Mammary epithelial cell (primary cell): ENCODE data around the gene SULT2B1.

Experiments used
- EZH2 ChIP-seq: IDR thresholded peaks from 2 replicates; pipeline ENCODE4 v1.6.1; 2012; ENCODE audit warnings: low read length, inconsistent platforms, borderline replicate concordance
- TF ChIP-seq, protein P1 (sequence below), 2 donors: IDR thresholded peaks in 1 of 2; conservative IDR thresholded peaks in 1 of 2; 2 replicates each; pipeline ENCODE4 v1.5.1; 2011 to 2012; ENCODE audit warnings: inconsistent platforms in 2 of 2, low read length in 2 of 2, mild to moderate bottlenecking in 2 of 2, control low read depth in 1 of 2, low read depth in 1 of 2; ENCODE audit not compliant: insufficient read depth in 1 of 2; ENCODE audit errors: extremely low read depth in 1 of 2

GRCh38 chr19:48624067-48624594 lies 72.2 kb downstream of the SULT2B1 start:
- no peak for TF ChIP-seq EZH2
- TF ChIP-seq, protein P1, sequence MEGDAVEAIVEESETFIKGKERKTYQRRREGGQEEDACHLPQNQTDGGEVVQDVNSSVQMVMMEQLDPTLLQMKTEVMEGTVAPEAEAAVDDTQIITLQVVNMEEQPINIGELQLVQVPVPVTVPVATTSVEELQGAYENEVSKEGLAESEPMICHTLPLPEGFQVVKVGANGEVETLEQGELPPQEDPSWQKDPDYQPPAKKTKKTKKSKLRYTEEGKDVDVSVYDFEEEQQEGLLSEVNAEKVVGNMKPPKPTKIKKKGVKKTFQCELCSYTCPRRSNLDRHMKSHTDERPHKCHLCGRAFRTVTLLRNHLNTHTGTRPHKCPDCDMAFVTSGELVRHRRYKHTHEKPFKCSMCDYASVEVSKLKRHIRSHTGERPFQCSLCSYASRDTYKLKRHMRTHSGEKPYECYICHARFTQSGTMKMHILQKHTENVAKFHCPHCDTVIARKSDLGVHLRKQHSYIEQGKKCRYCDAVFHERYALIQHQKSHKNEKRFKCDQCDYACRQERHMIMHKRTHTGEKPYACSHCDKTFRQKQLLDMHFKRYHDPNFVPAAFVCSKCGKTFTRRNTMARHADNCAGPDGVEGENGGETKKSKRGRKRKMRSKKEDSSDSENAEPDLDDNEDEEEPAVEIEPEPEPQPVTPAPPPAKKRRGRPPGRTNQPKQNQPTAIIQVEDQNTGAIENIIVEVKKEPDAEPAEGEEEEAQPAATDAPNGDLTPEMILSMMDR (conservative IDR thresholded peaks at IDR 0.05 in 1 of 2, IDR thresholded peaks at IDR 0.05 in 1 of 2; ENCODE audit: extremely low read depth in 1 of 2, insufficient read depth in 1 of 2, low read depth in 1 of 2, low read length in 2 of 2): no peak
